Effector memory CD8-positive, alpha-beta T cell (primary cell): ENCODE measurements around the gene LCN6.

ENCODE experiments used
- ATAC-seq: fragments of 150-1000 bp; cut with Tn5 transposase; replicated peaks from 2 replicates; pipeline ENCODE4 v1.10.0; 2021; ENCODE audit warnings: mild to moderate bottlenecking, moderate library complexity
- DNase-seq, 3 experiments: peaks; one replicate each; pipeline ENCODE4 v3.0.0; 2021
- H3K27ac Mint-ChIP-seq, 2 donors: one replicate each; pipeline ENCODE4 v1.8.0; 2022; ENCODE audit warnings: mild to moderate bottlenecking in 2 of 2, mixed read lengths in 2 of 2, moderate library complexity in 2 of 2
- H3K27me3 Mint-ChIP-seq, 2 donors: one replicate each; pipeline ENCODE4 v1.8.0; 2022; ENCODE audit warnings: mixed read lengths in 2 of 2
- H3K36me3 Mint-ChIP-seq: one replicate; pipeline ENCODE4 v1.8.0; 2022; ENCODE audit warnings: mild to moderate bottlenecking, moderate library complexity, mixed read lengths; ENCODE audit not compliant: insufficient read depth
- H3K4me1 Mint-ChIP-seq, 2 donors: one replicate each; pipeline ENCODE4 v1.8.0; 2022; ENCODE audit warnings: low read depth in 2 of 2, mixed read lengths in 2 of 2
- H3K4me3 Mint-ChIP-seq, 2 donors: one replicate each; pipeline ENCODE4 v1.8.0; 2022; ENCODE audit warnings: mild to moderate bottlenecking in 2 of 2, mixed read lengths in 2 of 2, moderate library complexity in 2 of 2
- H3K9me3 Mint-ChIP-seq, 2 donors: one replicate each; pipeline ENCODE4 v1.8.0; 2022; ENCODE audit warnings: mixed read lengths in 2 of 2

The LCN6 gene

GRCh38 chr9:136695955-136696354 lies 52.4 kb downstream of the LCN6 start:
- Mint-ChIP-seq H3K27ac (no peak overlapping the region), H3K9me3 (no peaks in the 10 kb centered on the region), H3K4me1 (peaks cover 1 to 28% of the 10 kb centered on the region in 2 donors), H3K36me3 (peaks cover 3% of the 10 kb centered on the region), H3K4me3 (peak overlapping the region in 1 of 2 donors; percentile 63), H3K27me3 (peaks cover 8 to 9% of the 10 kb centered on the region in 2 donors)
- ATAC-seq = peak; percentile 23
- peak in 2 of 3 experiments; percentile 18 to 20 for DNase-seq

- H3K4me1 Mint-ChIP-seq = peaks cover 0 to 26% of the 10 kb centered on the region in 2 donors
- no peaks in the 10 kb centered on the region for H3K36me3 Mint-ChIP-seq
- no peak overlapping the region for H3K27ac Mint-ChIP-seq
- H3K4me3 Mint-ChIP-seq = no peak overlapping the region
- H3K27me3 Mint-ChIP-seq = peaks cover 8 to 9% of the 10 kb centered on the region in 2 donors
- ATAC-seq (no peak), DNase-seq (no peak)
- H3K9me3 Mint-ChIP-seq = no peaks in the 10 kb centered on the region
These were observed 52.9 kb downstream of the LCN6 start for GRCh38 chr9:136695435-136695895.

- ATAC-seq (no peak), DNase-seq (no peak)
- H3K4me1 Mint-ChIP-seq = peaks cover 0 to 22% of the 10 kb centered on the region in 2 donors
- H3K27me3 Mint-ChIP-seq = peaks cover 8 to 9% of the 10 kb centered on the region in 2 donors
- no peaks in the 10 kb centered on the region for H3K36me3 Mint-ChIP-seq
- no peaks in the 10 kb centered on the region for H3K9me3 Mint-ChIP-seq
- H3K27ac Mint-ChIP-seq = no peak overlapping the region
- no peak overlapping the region for H3K4me3 Mint-ChIP-seq
These were observed 53.5 kb downstream of the LCN6 start for GRCh38 chr9:136694872-136695247.

GRCh38 chr9:136694163-136694871 lies 54.0 kb downstream of the LCN6 start:
- Mint-ChIP-seq H3K27ac (no peak overlapping the region), H3K4me1 (peaks cover 0 to 22% of the 10 kb centered on the region in 2 donors), H3K4me3 (no peak overlapping the region), H3K9me3 (no peaks in the 10 kb centered on the region), H3K36me3 (no peaks in the 10 kb centered on the region), H3K27me3 (peaks cover 8 to 9% of the 10 kb centered on the region in 2 donors)
- ATAC-seq (no peak), DNase-seq (peak in 1 of 3 experiments; percentile 19)
